Activated gamma-delta T cell treated with Interleukin-2 at 50 U/mL for 16 hours (primary cell): Measurements from ENCODE around the gene UBA1.
A peak's percentile ranks its signal among the peaks of the same experiment; 100 is the strongest.

Experiments used
- DNase-seq: peaks from one replicate; pipeline ENCODE4 v3.0.0-alpha.2; 2020

Gene UBA1

GRCh38 chrX:47193475-47194193, at the start of gene UBA1:
Gene UBA1, plus strand, starts transcription at chrX:47193829. Its CDS starts 4,974 bp downstream, at chrX:47198803.
- peak; percentile 98 for DNase-seq

- no peak for DNase-seq
Observed at GRCh38 chrX:47143894-47144625, 49.6 kb upstream of the UBA1 start.

GRCh38 chrX:47144626-47145394, 48.8 kb upstream of the UBA1 start, which contains the start of the genes NDUFB11 and RBM10:
Gene NDUFB11, minus strand, starts transcription at chrX:47144702. Its CDS starts 23 bp downstream, at chrX:47144679.
Gene RBM10, plus strand, starts transcription at chrX:47145221. Its CDS starts 2,261 bp downstream, at chrX:47147482.
- peak; percentile 89 for DNase-seq

GRCh38 chrX:47145395-47146120, 48.1 kb upstream of the UBA1 start:
- peak; percentile 27 for DNase-seq

- no peak for DNase-seq
Observed at GRCh38 chrX:47146121-47146935, 47.3 kb upstream of the UBA1 start.

- no peak for DNase-seq
Observed at GRCh38 chrX:47146936-47147859, 46.4 kb upstream of the UBA1 start.

- no peak for DNase-seq
Observed at GRCh38 chrX:47148946-47149345, 44.7 kb upstream of the UBA1 start.

GRCh38 chrX:47151435-47151834, 42.2 kb upstream of the UBA1 start:
- no peak for DNase-seq

- DNase-seq: no peak
Observed at GRCh38 chrX:47156611-47157520, 36.8 kb upstream of the UBA1 start.

GRCh38 chrX:47158131-47158530, 35.5 kb upstream of the UBA1 start:
- DNase-seq: no peak

GRCh38 chrX:47158781-47159180, 34.8 kb upstream of the UBA1 start:
- no peak for DNase-seq

- DNase-seq: no peak
Observed at GRCh38 chrX:47160781-47161180, 32.8 kb upstream of the UBA1 start.

- no peak for DNase-seq
Observed at GRCh38 chrX:47162927-47163583, 30.6 kb upstream of the UBA1 start.

- no peak for DNase-seq
Observed at GRCh38 chrX:47164420-47164819, 29.2 kb upstream of the UBA1 start.

- DNase-seq: no peak
Observed at GRCh38 chrX:47166126-47166525, 27.5 kb upstream of the UBA1 start.

GRCh38 chrX:47168495-47169073, 25.0 kb upstream of the UBA1 start:
- DNase-seq: no peak

GRCh38 chrX:47169273-47169672, 24.4 kb upstream of the UBA1 start:
- no peak for DNase-seq

GRCh38 chrX:47169726-47170515, 23.7 kb upstream of the UBA1 start:
- no peak for DNase-seq
